Mucosa of descending colon (tissue), 3 donors: ENCODE measurements around the gene CADM2. TPM values are rescaled to one million over a fixed set of nuclear protein-coding genes. Genes with fewer than 3 reads are reported as not detected.

Source experiments
- ATAC-seq: fragments of 200-7000 bp; cut with Tn5 transposase; one replicate; pipeline ENCODE4 v1.9.1; 2020; ENCODE audit warnings: mild to moderate bottlenecking, moderate library complexity
- DNase-seq, 3 donors: peaks; one replicate each; pipeline ENCODE4 v3.0.0-alpha.2; 2020
- H3K36me3 ChIP-seq: fragments of 200-600 bp; one replicate; pipeline ENCODE4 v1.8.0; 2021; ENCODE audit warnings: low read depth, mild to moderate bottlenecking
- H3K4me1 ChIP-seq: fragments of 200-600 bp; one replicate; pipeline ENCODE4 v1.8.0; 2021; ENCODE audit warnings: low read depth, mild to moderate bottlenecking
- H3K4me3 ChIP-seq: fragments of 200-600 bp; one replicate; pipeline ENCODE4 v1.8.0; 2021; ENCODE audit warnings: mild to moderate bottlenecking
- H3K9me3 ChIP-seq: fragments of 200-600 bp; one replicate; pipeline ENCODE4 v1.8.0; 2021; ENCODE audit warnings: mild to moderate bottlenecking
- intact Hi-C, 2 donors: fragments of 100-400 bp; cut with DNase I in 1 of 2; cut with micrococcal nuclease in 1 of 2; formaldehyde crosslinking; loops; one replicate each; pipeline versions ENCODE4 v1.11.0 to v1.11.1; 2022; cut with DNase I, micrococcal nuclease
- total RNA-seq, 3 donors: library from RNA; stranded (reverse); fragmentation: NEBNext Ultra II Directional in 2 of 3; extraction: Animal tissue kit (Norgen Biotek cat#: 25700) in 2 of 3; gene quantifications; one replicate each; pipeline versions ENCODE4 v1.2.1 to v1.2.4, GENCODE V29; 2021 to 2023
- TF ChIP-seq, protein P1 (sequence below): fragments of 200-600 bp; IDR thresholded peaks from one replicate; pipeline ENCODE4 v1.8.0; 2022; ENCODE audit warnings: antibody characterized with exemption, mild to moderate bottlenecking
- donor health status: DM: no; HTN: no; CAD: no; lungs with moderate emphysema.
- donor health status: DM: no; HTN: no; CAD: no.
- donor health status: DM: no; HTN: yes; CAD: no.

The CADM2 gene
- total RNA-seq, 3 donors from 2014 or later, result 0.67 to 12.8 (median 1.2) TPM

DNA sequence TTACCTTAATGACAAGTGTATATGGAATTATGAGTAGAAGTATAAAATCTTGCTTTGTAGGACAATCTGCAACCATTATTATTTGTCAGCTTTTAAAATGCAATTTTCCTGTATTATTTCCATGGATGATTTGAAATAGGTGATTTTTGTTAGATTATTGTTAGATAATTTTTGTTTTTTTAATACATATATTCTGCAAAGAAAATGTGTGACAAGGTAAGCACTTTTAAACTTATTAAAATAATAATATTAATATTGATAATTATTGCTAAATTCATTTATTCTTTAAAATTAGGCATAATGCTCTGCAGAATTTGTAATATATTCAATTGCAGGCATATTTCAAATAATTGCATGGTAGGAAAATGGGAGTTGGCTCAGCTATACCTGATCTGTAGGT is 329.5 kb downstream of the CADM2 start:
- no peak overlapping the region for H3K4me3 ChIP-seq
- H3K4me1 ChIP-seq, result no peaks in the 10 kb centered on the region
- H3K9me3 ChIP-seq, result no peaks in the 10 kb centered on the region
- no peaks in the 10 kb centered on the region for H3K36me3 ChIP-seq
- DNase-seq (no peak), ATAC-seq (no peak)
- intact Hi-C loops, result no loop called here
- TF ChIP-seq, protein P1, sequence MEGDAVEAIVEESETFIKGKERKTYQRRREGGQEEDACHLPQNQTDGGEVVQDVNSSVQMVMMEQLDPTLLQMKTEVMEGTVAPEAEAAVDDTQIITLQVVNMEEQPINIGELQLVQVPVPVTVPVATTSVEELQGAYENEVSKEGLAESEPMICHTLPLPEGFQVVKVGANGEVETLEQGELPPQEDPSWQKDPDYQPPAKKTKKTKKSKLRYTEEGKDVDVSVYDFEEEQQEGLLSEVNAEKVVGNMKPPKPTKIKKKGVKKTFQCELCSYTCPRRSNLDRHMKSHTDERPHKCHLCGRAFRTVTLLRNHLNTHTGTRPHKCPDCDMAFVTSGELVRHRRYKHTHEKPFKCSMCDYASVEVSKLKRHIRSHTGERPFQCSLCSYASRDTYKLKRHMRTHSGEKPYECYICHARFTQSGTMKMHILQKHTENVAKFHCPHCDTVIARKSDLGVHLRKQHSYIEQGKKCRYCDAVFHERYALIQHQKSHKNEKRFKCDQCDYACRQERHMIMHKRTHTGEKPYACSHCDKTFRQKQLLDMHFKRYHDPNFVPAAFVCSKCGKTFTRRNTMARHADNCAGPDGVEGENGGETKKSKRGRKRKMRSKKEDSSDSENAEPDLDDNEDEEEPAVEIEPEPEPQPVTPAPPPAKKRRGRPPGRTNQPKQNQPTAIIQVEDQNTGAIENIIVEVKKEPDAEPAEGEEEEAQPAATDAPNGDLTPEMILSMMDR, result no peak

DNA sequence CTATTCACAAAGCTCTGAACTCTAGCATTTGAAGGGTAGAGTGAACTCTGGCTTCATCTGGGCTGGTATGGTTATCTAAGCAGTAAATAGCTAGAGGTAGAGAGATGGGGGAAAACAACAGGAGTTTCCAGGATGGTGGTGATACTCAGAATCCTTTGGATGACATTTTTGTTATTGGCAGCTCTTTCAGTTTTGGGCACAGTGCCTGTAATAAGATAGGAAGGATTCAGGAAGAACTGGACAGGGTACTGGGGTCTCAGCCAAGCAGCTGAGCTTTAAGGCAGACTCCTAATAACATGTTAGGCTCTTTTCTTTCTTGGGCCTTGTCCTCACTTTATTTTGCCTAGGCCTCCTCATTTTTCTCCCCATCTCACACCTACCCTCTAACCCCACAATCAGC is 338.5 kb downstream of the CADM2 start:
- Histone ChIP-seq H3K4me3 (no peak overlapping the region), H3K9me3 (no peaks in the 10 kb centered on the region), H3K4me1 (no peaks in the 10 kb centered on the region), H3K36me3 (no peaks in the 10 kb centered on the region)
- ATAC-seq, result no peak
- TF ChIP-seq, protein P1, result no peak
- intact Hi-C loops, result no loop called here
- DNase-seq, result no peak

DNA sequence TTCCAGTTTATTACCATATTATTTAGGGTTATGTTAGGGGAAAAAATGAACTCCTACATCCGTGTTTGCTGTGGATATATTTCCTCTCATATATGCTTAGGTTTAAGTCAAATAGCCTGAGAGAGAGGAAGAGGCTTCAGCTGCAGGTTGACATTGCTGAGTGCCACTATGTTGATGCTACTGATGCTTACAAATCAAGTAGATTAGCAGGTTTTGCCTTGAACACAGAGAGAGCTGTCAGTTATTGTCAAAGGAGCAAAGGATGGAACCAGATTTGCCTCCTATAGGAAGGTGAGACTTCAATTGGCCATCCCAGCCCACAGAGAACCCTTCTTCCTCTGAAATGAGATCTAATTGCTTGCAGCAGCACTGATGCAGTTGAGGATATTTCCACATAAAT is 339.2 kb downstream of the CADM2 start:
- H3K4me1 ChIP-seq, result no peaks in the 10 kb centered on the region
- intact Hi-C loops, result no loop called here
- no peak overlapping the region for H3K4me3 ChIP-seq
- no peaks in the 10 kb centered on the region for H3K9me3 ChIP-seq
- no peaks in the 10 kb centered on the region for H3K36me3 ChIP-seq
- ATAC-seq, result no peak
- TF ChIP-seq, protein P1, result no peak
- no peak for DNase-seq

DNA sequence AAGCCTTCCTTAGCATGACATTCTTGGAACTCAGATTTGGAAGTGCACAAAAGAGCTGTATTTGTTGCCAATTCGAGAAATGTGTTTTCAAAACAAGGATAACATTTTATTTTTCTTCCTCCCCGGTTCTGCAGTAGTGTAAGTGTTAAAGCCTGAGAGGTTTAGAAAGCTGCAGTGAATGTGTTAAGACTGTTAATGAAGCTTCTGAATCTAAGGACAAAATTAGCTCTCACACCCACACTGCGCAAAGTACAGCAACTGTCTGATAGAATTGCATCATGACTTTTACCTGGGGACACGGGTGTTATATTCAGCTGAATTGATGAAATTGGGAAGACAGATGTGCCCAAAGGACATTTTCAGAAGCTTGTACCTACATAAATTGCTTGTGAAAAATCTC is 344.4 kb downstream of the CADM2 start:
- no peak for ATAC-seq
- no peak for DNase-seq
- no peaks in the 10 kb centered on the region for H3K36me3 ChIP-seq
- no peak overlapping the region for H3K4me3 ChIP-seq
- H3K4me1 ChIP-seq, result no peaks in the 10 kb centered on the region
- intact Hi-C loops, result no loop called here
- no peaks in the 10 kb centered on the region for H3K9me3 ChIP-seq
- TF ChIP-seq, protein P1, result no peak

DNA sequence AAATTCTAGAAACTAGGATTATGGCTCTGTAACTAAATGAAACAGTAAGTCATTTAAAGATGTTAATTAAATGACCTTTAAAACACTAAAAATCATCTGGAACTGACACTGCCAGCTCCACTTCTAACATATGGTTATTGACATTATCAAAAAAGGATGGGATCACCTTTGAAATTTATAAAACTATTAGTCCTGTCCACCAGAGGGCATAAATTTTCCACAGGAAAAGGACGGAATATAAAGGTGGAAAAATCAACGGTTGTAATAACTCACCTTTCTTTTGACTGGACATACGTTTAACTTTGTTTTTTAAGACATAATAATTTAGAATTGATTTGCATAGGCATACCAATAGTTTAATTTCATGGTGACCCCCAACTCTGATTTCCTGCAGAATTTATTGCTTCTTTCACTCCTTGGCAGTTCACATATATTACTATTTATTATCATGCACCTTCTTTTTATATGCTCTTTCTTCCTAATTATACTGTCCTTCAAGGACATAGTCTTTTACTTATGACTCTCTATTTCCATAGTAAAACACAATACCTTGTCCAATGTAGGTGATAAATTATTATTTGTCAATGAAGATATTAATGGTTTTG is 345.7 kb downstream of the CADM2 start:
- H3K36me3 ChIP-seq, result no peaks in the 10 kb centered on the region
- DNase-seq, result no peak
- TF ChIP-seq, protein P1, result no peak
- no peaks in the 10 kb centered on the region for H3K4me1 ChIP-seq
- ATAC-seq, result no peak
- H3K4me3 ChIP-seq, result no peak overlapping the region
- intact Hi-C loops, result no loop called here
- no peaks in the 10 kb centered on the region for H3K9me3 ChIP-seq

DNA sequence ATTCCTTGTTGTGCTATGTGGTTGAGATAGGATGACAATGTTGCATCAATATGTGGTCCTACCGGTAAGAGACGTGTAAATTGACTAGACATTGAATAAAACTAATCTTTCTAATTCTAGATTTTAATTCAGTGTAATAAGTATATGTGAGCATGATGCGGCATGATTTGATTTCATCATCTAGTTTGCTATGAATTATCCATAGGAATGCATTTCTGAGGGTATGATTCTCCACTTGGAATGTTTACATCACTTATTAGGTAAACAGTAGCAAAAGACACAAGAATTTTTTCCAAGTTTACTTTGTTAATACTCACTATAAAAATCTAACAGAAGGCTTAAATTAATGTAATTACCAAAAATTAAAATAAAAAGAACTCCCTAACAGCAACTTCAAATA is 353.5 kb downstream of the CADM2 start:
- Histone ChIP-seq H3K4me3 (no peak overlapping the region), H3K4me1 (no peaks in the 10 kb centered on the region), H3K9me3 (no peaks in the 10 kb centered on the region), H3K36me3 (no peaks in the 10 kb centered on the region)
- DNase-seq (no peak), ATAC-seq (no peak)
- intact Hi-C loops, result no loop called here
- TF ChIP-seq, protein P1, result no peak
